Right lobe of liver (tissue), 6 donors: ENCODE data around the gene POLL. TPM values are rescaled to one million over a fixed set of nuclear protein-coding genes. Genes with fewer than 3 reads are reported as not detected.

Source experiments
- ATAC-seq, 4 donors: fragments of 200-7000 bp; cut with Tn5 transposase; one replicate each; pipeline ENCODE4 v1.9.1; 2020; ENCODE audit warnings: mild to moderate bottlenecking in 4 of 4, moderate library complexity in 4 of 4
- DNase-seq, 3 donors: peaks; one replicate each; pipeline ENCODE4 v3.0.0-alpha.2; 2020
- H3K27ac ChIP-seq, 3 donors: fragments of 200-600 bp; one replicate each; pipeline ENCODE4 v1.8.0; 2022
- H3K27me3 ChIP-seq, 2 donors: fragments of 200-600 bp; one replicate each; pipeline ENCODE4 v1.8.0; 2022
- H3K36me3 ChIP-seq, 4 donors: fragments of 200-600 bp; sonication (generic) in 1 of 4; one replicate each; pipeline versions ENCODE4 v1.5.1 to v1.8.0; 2017 to 2022; ENCODE audit warnings: control low read depth in 1 of 4
- H3K4me1 ChIP-seq, 4 donors: fragments of 200-600 bp; sonication (generic) in 1 of 4; one replicate each; pipeline versions ENCODE4 v1.5.1 to v1.8.0; 2017 to 2022; ENCODE audit warnings: control low read depth in 1 of 4
- H3K4me3 ChIP-seq, 3 donors: fragments of 200-600 bp; one replicate each; pipeline ENCODE4 v1.8.0; 2022
- H3K9me3 ChIP-seq, 4 donors: fragments of 200-600 bp; sonication (generic) in 1 of 4; one replicate each; pipeline versions ENCODE4 v1.5.1 to v1.8.0; 2017 to 2022; ENCODE audit warnings: control low read depth in 1 of 4
- CTCF ChIP-seq, 4 donors: fragments of 200-600 bp in 3 of 4; fragments of 450-650 bp in 1 of 4; IDR thresholded peaks; one replicate each; pipeline versions ENCODE4 v1.5.1 to v1.8.0; 2016 to 2022; ENCODE audit warnings: antibody characterized with exemption in 4 of 4, mild to moderate bottlenecking in 2 of 4
- POLR2A ChIP-seq: fragments of 450-650 bp; IDR thresholded peaks from one replicate; pipeline ENCODE4 v1.6.1; 2017; ENCODE audit warnings: antibody characterized with exemption, mild to moderate bottlenecking
- WGBS: methylation state at CpG from one replicate; pipeline ENCODE4 v1.1.6; 2018; ENCODE audit warnings: low coverage, low lambda C conversion rate; ENCODE audit not compliant: insufficient coverage; ENCODE audit errors: missing lambda C conversion rate; 5-methylcytosine and 5-hydroxymethylcytosine counted together
- intact Hi-C, 2 donors: fragments of 100-400 bp; cut with DNase I; formaldehyde crosslinking; loops; one replicate each; pipeline versions ENCODE4 v1.11.2 to v1.14.1; 2022
- total RNA-seq, 6 experiments: library from RNA; depleted of rRNA in 2 of 6; stranded (reverse); fragments of >200 nt in 2 of 6; fragmentation: NEBNext Ultra II Directional in 3 of 6; extraction: Animal tissue kit (Norgen Biotek cat#: 25700) in 3 of 6; gene quantifications; one replicate each; pipeline versions ENCODE4 v1.1.0 to v1.2.4, GENCODE V29; 2016 to 2023
- donor health status: DM: no; HTN: yes; CAD: no.
- donor health status: DM: no; HTN: no; CAD: no.
- donor health status: DM: no; HTN: no; CAD: no.
- donor health status: DM: no; HTN: yes; CAD: no.
- donor health status: DM: no; HTN: yes; CAD: no.

The POLL gene
- total RNA-seq, 6 experiments from 2014 or later: 8.4 to 15.5 (median 13.2) TPM

- no peaks in the 10 kb centered on the region for H3K36me3 ChIP-seq
- no peak overlapping the region for H3K4me3 ChIP-seq
- peaks cover 0 to under 1% (median 0%) of the 10 kb centered on the region in 4 donors for H3K9me3 ChIP-seq
- H3K4me1 ChIP-seq: peaks cover 0 to 12% (median 3%) of the 10 kb centered on the region in 4 donors
- DNase-seq (no peak), ATAC-seq (no peak)
- no peak overlapping the region for H3K27ac ChIP-seq
- TF ChIP-seq CTCF (IDR thresholded peaks at IDR 0.05): no peak
- TF ChIP-seq POLR2A: no peak
- 59% methylated on average over 7 of the region's 7 CpGs for WGBS
- intact Hi-C loops: loop anchor here (5.0 to 10.0 kb wide), 2 partner anchors 273 to 355 kb away; no protein-coding TSS in a partner anchor
- peaks cover 0 to 13% of the 10 kb centered on the region in 2 donors for H3K27me3 ChIP-seq
Observed at GRCh38 chr10:101567165-101568006, 20.7 kb downstream of the POLL start.

GRCh38 chr10:101566333-101567164 is 21.5 kb downstream of the POLL start:
- H3K9me3 ChIP-seq: no peaks in the 10 kb centered on the region
- no peak overlapping the region for H3K4me3 ChIP-seq
- no peak for ATAC-seq
- H3K36me3 ChIP-seq: no peaks in the 10 kb centered on the region
- TF ChIP-seq POLR2A (no peak), CTCF (IDR thresholded peaks at IDR 0.05) (no peak)
- H3K27ac ChIP-seq: no peak overlapping the region
- peaks cover 0 to 12% (median 3%) of the 10 kb centered on the region in 4 donors for H3K4me1 ChIP-seq
- H3K27me3 ChIP-seq: peaks cover 0 to 13% of the 10 kb centered on the region in 2 donors
- DNase-seq: peak in 1 of 3 donors; percentile 46
- intact Hi-C loops: loop anchor here (5.0 to 10.0 kb wide), 2 partner anchors 272 to 354 kb away; no protein-coding TSS in a partner anchor
- WGBS: 25% methylated on average over 10 of the region's 59 CpGs

GRCh38 chr10:101565936-101566332 is 22.1 kb downstream of the POLL start:
- TF ChIP-seq CTCF (IDR thresholded peaks at IDR 0.05) (no peak), POLR2A (no peak)
- WGBS: 65% methylated on average over 5 of the region's 8 CpGs

GRCh38 chr10:101565370-101565900 is 22.6 kb downstream of the POLL start:
- H3K27me3 ChIP-seq: peaks cover 0 to 13% of the 10 kb centered on the region in 2 donors
- peaks cover 0 to 8% (median 3%) of the 10 kb centered on the region in 4 donors for H3K4me1 ChIP-seq
- intact Hi-C loops: loop anchor here (5.0 to 10.0 kb wide), 2 partner anchors 271 to 353 kb away; no protein-coding TSS in a partner anchor
- no peak overlapping the region for H3K4me3 ChIP-seq
- DNase-seq: no peak
- no peaks in the 10 kb centered on the region for H3K9me3 ChIP-seq
- WGBS: 86% methylated on average over 4 of the region's 5 CpGs
- TF ChIP-seq POLR2A: no peak
- no peak for TF ChIP-seq CTCF (IDR thresholded peaks at IDR 0.05)
- ATAC-seq: no peak
- no peaks in the 10 kb centered on the region for H3K36me3 ChIP-seq
- no peak overlapping the region for H3K27ac ChIP-seq

More at GRCh38 chr10:101565936-101566332, 22.1 kb downstream of the POLL start:
- Histone ChIP-seq H3K4me3 (no peak overlapping the region), H3K27me3 (peaks cover 0 to 13% of the 10 kb centered on the region in 2 donors), H3K36me3 (no peaks in the 10 kb centered on the region), H3K9me3 (no peaks in the 10 kb centered on the region), H3K4me1 (peaks cover 0 to 12% (median 3%) of the 10 kb centered on the region in 4 donors), H3K27ac (no peak overlapping the region)
- peak in 1 of 3 donors; percentile 22 for DNase-seq
- intact Hi-C loops: loop anchor here (5.0 to 10.0 kb wide), 2 partner anchors 271 to 354 kb away; no protein-coding TSS in a partner anchor
- ATAC-seq: no peak
